Measurements from ENCODE around the gene SCN2B.

Gene SCN2B

DNA sequence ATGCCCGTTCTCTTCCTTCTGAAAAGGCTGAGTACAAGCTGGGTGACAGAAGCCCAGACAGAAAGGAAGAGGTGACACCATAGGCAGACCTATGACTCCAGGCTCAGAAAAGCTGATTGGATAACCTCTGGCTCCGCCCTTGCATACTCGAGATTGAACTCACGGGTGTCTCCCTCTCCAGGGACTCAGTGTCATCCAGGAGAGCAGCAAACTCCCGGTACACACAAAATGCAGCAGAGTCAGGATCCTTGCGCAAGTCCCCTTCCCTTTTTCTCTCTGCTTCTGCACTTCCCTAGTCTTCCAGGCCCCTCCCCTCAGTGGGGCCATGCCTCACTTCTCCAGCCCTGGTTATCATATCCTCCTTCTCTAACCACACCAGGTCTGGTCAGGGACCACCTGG lies 33.6 kb downstream of the SCN2B start:
- Histone ChIP-seq H3K9me3 (ENCODE audit: control insufficient read depth, low read length) (no peaks in the 10 kb centered on the region), H3K27ac (no peak overlapping the region), H2AFZ (no peak overlapping the region), H3K79me2 (no peaks in the 10 kb centered on the region), H3K9ac (no peak overlapping the region), H3K4me2 (ENCODE audit: low read length) (no peak overlapping the region), H3K27me3 (ENCODE audit: control insufficient read depth, insufficient read depth, low read length) (no peaks in the 10 kb centered on the region), H3K36me3 (ENCODE audit: control insufficient read depth, insufficient read depth, low read length) (no peaks in the 10 kb centered on the region), H3K4me1 (no peaks in the 10 kb centered on the region), H3K4me3 (ENCODE audit: low read depth, low read length) (no peak overlapping the region)
- TF ChIP-seq, protein P1, sequence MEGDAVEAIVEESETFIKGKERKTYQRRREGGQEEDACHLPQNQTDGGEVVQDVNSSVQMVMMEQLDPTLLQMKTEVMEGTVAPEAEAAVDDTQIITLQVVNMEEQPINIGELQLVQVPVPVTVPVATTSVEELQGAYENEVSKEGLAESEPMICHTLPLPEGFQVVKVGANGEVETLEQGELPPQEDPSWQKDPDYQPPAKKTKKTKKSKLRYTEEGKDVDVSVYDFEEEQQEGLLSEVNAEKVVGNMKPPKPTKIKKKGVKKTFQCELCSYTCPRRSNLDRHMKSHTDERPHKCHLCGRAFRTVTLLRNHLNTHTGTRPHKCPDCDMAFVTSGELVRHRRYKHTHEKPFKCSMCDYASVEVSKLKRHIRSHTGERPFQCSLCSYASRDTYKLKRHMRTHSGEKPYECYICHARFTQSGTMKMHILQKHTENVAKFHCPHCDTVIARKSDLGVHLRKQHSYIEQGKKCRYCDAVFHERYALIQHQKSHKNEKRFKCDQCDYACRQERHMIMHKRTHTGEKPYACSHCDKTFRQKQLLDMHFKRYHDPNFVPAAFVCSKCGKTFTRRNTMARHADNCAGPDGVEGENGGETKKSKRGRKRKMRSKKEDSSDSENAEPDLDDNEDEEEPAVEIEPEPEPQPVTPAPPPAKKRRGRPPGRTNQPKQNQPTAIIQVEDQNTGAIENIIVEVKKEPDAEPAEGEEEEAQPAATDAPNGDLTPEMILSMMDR (IDR thresholded peaks at IDR 0.05) = no peak

DNA sequence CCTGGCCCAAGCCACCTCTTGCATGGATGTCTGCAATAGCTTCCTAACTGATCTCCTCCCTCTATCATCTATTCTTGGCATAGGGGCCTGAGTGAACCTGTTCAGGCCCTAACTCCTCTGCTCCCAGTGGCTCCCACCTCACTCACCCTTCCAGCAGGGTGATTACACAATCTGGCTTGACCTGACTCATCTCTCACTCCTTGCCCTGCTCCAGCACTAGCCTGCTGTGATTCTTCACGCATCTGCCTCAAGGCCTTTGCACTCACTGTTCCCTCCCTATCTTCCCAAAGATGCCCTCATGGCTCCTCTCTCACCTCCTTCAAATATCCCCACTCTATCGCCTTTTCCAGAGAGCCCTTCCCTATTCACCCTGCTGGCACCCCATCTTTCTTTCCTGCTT lies 34.4 kb downstream of the SCN2B start:
- no peaks in the 10 kb centered on the region for H3K27me3 ChIP-seq (ENCODE audit: control insufficient read depth, insufficient read depth, low read length)
- no peaks in the 10 kb centered on the region for H3K36me3 ChIP-seq (ENCODE audit: control insufficient read depth, insufficient read depth, low read length)
- no peak overlapping the region for H3K4me3 ChIP-seq (ENCODE audit: low read depth, low read length)
- H3K4me2 ChIP-seq (ENCODE audit: low read length) = no peak overlapping the region
- no peak overlapping the region for H3K9ac ChIP-seq
- no peaks in the 10 kb centered on the region for H3K79me2 ChIP-seq
- H3K27ac ChIP-seq = no peak overlapping the region
- TF ChIP-seq, protein P1 (IDR thresholded peaks at IDR 0.05) = no peak
- H3K9me3 ChIP-seq (ENCODE audit: control insufficient read depth, low read length) = no peaks in the 10 kb centered on the region
- H2AFZ ChIP-seq = no peak overlapping the region
- H3K4me1 ChIP-seq = no peaks in the 10 kb centered on the region

DNA sequence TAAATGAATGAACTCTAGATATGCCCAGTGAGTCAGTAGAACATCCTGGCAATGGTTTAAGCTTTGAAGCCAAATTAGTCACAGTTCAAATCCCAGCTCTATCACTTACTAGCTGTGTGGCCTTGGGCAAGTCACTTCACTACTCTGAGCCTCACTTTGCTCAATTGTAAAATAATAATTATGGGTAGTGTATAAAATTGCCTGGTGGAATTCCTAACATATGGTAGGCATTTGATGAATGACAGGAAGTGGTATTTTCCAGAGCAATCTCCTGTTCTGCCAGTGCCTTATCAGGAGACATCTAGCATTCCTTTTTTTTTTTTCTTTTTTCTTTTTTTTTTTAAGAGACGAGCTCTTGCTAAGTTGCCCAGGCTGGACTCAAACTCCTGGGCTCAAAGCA lies 36.9 kb downstream of the SCN2B start:
- H3K9me3 ChIP-seq (ENCODE audit: control insufficient read depth, low read length) = no peaks in the 10 kb centered on the region
- H3K4me1 ChIP-seq = no peaks in the 10 kb centered on the region
- no peak overlapping the region for H2AFZ ChIP-seq
- H3K4me2 ChIP-seq (ENCODE audit: low read length) = no peak overlapping the region
- no peaks in the 10 kb centered on the region for H3K79me2 ChIP-seq
- H3K4me3 ChIP-seq (ENCODE audit: low read depth, low read length) = no peak overlapping the region
- no peak overlapping the region for H3K9ac ChIP-seq
- H3K36me3 ChIP-seq (ENCODE audit: control insufficient read depth, insufficient read depth, low read length) = no peaks in the 10 kb centered on the region
- no peaks in the 10 kb centered on the region for H3K27me3 ChIP-seq (ENCODE audit: control insufficient read depth, insufficient read depth, low read length)
- no peak overlapping the region for H3K27ac ChIP-seq
- TF ChIP-seq, protein P1 (IDR thresholded peaks at IDR 0.05) = no peak

DNA sequence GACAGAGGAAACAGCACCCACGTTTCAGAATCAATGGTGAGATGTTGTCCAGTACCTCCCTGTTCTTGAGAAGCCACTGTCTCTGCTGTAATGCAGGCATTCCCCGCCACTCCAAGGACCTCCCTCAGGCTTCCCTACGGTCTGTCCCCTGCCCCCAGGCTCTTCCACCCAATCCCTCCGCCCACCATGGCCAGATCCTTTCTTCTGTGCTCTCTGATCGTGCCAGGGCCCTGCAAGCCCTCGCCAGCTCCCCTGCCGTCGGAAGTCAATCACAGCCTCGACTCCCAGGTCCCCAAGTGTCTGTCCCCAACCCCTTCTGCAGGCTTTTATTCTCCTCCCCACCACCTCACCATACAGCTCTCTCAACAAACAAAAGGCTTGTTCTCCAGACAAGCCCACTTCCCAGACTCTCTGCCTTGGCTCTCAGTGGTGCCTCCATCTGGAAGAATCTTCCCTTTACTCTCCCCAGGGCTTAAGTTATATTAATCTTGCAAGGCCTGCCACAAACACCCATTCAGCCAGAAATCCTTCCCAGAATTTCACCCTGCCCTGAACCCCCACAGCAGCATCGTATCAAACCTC lies 37.5 kb downstream of the SCN2B start:
- TF ChIP-seq, protein P1 (IDR thresholded peaks at IDR 0.05) = no peak

DNA sequence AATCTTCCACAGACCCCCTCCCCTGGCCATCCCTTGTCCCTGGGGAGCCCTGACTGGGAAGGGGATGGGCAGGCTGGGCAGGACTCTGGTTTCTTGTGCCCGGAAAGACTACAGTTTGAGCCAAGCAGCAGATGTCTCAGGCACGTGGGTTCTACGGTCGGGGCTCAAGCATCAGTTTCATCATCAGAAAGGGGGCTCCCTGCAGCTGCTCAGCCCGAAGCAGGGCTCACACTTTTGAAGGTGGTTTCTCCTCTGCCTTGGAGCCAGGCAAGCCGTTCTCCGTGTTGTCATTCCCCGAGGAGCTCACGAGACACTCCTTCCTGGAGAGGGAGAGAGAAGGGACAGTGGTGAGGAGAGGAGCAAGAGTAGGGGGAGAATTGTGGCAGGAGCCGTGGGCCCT lies 39.6 kb downstream of the SCN2B start:
- TF ChIP-seq, protein P1 (IDR thresholded peaks at IDR 0.05) = no peak
- Histone ChIP-seq H3K9ac (no peak overlapping the region), H3K4me3 (ENCODE audit: low read depth, low read length) (no peak overlapping the region), H3K79me2 (no peaks in the 10 kb centered on the region), H3K27ac (no peak overlapping the region), H3K27me3 (ENCODE audit: control insufficient read depth, insufficient read depth, low read length) (no peaks in the 10 kb centered on the region), H3K9me3 (ENCODE audit: control insufficient read depth, low read length) (no peaks in the 10 kb centered on the region), H3K36me3 (ENCODE audit: control insufficient read depth, insufficient read depth, low read length) (no peaks in the 10 kb centered on the region), H3K4me2 (ENCODE audit: low read length) (no peak overlapping the region), H3K4me1 (no peaks in the 10 kb centered on the region), H2AFZ (no peak overlapping the region)

More for the DNA sequence above, 37.5 kb downstream of the SCN2B start:
- no peak overlapping the region for H3K4me2 ChIP-seq (ENCODE audit: low read length)
- H3K4me3 ChIP-seq (ENCODE audit: low read depth, low read length) = no peak overlapping the region
- H3K27ac ChIP-seq = no peak overlapping the region
- H3K4me1 ChIP-seq = no peaks in the 10 kb centered on the region
- no peak overlapping the region for H3K9ac ChIP-seq
- no peaks in the 10 kb centered on the region for H3K9me3 ChIP-seq (ENCODE audit: control insufficient read depth, low read length)
- H2AFZ ChIP-seq = no peak overlapping the region
- no peaks in the 10 kb centered on the region for H3K27me3 ChIP-seq (ENCODE audit: control insufficient read depth, insufficient read depth, low read length)
- H3K79me2 ChIP-seq = no peaks in the 10 kb centered on the region
- H3K36me3 ChIP-seq (ENCODE audit: control insufficient read depth, insufficient read depth, low read length) = no peaks in the 10 kb centered on the region
